Choroid plexus epithelial cell (primary cell): ENCODE measurements around the gene ASAP3.

ENCODE experiments used
- DNase-seq: peaks from one replicate; pipeline ENCODE4 v3.0.0-alpha.2; 2010; ENCODE audit warnings: low read depth
- H3K4me3 ChIP-seq: 2 replicates; pipeline ENCODE4 v1.5.1; 2011; ENCODE audit warnings: low read depth, mild to moderate bottlenecking, control low read depth, low read length, moderate library complexity
- TF ChIP-seq, protein P1 (sequence below): conservative IDR thresholded peaks from 2 replicates; pipeline ENCODE4 v1.5.1; 2011; ENCODE audit warnings: low read depth, mild to moderate bottlenecking, control low read depth, inconsistent platforms, low read length, moderate library complexity

The ASAP3 gene

DNA sequence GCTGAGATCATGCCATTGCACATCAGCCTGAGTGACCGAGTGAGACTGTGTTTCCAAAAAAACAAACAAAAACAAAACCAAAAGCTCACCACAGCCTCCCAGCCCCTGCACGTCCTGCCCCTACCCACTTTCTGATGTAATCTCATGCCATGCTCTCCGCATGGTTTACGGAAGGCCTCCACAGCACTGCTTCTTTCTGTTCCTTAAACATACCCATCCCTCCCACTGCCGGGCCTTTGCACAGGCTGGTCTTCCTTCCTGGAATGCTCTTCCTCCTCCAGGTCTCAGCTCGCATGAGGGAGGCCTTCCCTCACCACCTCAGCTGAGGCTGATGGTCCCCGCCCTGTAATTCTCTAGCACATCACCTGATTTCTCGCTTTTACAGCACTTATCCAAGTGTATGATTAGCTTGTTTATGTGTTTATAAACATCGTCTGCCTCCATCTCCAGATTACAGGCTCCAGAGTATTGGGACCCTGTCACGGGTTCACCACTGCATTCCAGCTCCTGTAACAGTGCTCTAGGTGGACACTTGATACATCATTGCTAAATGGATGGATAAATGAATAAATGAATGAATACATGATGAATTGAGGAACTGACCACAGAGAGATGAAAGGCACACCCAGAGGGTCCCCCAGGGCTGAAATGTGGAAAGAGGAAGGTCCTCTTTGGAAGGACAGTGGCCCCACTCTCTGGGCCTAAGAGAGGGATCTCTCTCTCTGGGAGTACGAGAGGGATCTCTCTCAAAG, 81.5 kb downstream of the ASAP3 start:
- TF ChIP-seq, protein P1, sequence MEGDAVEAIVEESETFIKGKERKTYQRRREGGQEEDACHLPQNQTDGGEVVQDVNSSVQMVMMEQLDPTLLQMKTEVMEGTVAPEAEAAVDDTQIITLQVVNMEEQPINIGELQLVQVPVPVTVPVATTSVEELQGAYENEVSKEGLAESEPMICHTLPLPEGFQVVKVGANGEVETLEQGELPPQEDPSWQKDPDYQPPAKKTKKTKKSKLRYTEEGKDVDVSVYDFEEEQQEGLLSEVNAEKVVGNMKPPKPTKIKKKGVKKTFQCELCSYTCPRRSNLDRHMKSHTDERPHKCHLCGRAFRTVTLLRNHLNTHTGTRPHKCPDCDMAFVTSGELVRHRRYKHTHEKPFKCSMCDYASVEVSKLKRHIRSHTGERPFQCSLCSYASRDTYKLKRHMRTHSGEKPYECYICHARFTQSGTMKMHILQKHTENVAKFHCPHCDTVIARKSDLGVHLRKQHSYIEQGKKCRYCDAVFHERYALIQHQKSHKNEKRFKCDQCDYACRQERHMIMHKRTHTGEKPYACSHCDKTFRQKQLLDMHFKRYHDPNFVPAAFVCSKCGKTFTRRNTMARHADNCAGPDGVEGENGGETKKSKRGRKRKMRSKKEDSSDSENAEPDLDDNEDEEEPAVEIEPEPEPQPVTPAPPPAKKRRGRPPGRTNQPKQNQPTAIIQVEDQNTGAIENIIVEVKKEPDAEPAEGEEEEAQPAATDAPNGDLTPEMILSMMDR = no peak
- no peak overlapping the region for H3K4me3 ChIP-seq
- DNase-seq = peak; percentile 26

DNA sequence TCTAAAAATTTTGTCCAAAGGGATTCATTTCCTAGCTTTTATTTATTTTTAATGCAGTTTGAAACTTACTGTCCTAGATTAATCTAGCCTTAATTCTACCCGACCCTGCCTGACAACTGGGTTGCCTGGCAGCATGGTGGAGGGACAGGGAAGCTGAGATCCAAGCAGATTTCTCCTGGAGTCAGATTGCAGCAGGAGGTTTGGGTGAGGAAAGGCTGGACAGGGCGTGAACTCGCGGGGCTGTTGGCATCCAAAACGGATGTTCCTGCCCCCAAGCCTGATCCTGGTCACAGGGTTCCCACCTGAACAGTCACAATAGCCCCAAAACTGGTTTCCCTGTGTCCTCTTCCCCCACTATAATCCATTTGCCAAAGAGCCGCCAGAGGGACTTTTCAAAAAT, 82.7 kb downstream of the ASAP3 start:
- no peak for DNase-seq
- H3K4me3 ChIP-seq = no peak overlapping the region
- TF ChIP-seq, protein P1 = no peak

DNA sequence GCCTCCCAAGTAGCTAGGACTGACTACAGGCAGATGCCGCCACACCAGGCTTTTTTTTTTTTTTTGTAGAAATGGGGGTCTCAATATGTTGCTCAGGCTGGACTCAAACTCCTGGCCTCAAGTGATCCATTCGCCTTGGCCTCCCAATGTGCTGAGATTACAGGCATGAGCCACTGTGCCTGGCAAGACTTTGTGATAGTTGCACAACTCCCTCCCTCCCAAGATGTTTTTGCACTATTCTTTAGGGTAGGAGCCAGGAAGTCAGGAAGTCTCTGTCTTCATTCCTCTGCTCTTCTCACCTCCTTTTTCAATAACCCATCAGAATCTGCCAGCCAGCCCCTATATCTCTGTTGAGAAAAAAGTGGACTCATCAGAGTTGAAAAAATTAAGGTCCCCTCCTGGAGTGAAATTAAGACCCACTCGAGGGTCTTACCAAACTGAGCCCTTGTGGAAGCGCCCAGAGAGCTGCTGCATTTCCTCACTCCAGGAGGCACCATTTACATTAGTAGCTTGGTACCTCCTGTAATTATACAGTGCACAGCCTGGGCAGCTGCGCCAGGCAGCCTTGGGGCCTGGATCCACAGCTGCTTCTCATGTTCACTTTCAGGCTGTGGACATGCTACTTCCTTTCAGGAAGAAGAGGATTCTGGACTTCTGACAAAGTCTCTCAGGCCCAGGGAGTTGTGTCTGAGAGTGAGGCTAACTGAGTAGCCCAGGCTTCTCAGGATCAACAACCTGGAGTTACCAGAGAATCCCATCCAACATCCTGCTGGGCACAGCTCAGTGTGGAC, 83.5 kb downstream of the ASAP3 start:
- DNase-seq = peak; percentile 76
- H3K4me3 ChIP-seq = no peak overlapping the region
- TF ChIP-seq, protein P1 = no peak

DNA sequence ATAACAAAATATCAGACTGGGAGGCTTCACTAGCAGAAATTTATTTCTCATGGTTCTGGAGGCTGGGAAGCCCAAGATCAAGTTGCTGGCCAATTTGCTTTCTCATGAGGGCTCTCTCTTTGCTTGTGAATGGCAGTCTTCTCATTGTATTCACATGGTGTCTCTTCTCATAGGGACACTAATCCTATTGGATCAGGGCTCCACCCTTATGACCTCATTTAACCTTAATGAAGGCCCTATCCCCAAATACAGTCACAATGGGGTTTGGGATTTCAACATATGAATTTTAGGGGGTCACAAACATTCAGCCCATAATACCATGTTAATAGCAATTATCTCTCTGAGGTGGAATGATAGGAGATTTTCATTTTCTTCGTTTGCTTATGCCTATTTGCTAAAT, 84.8 kb downstream of the ASAP3 start:
- no peak for DNase-seq
- H3K4me3 ChIP-seq = no peak overlapping the region
- TF ChIP-seq, protein P1 = no peak

DNA sequence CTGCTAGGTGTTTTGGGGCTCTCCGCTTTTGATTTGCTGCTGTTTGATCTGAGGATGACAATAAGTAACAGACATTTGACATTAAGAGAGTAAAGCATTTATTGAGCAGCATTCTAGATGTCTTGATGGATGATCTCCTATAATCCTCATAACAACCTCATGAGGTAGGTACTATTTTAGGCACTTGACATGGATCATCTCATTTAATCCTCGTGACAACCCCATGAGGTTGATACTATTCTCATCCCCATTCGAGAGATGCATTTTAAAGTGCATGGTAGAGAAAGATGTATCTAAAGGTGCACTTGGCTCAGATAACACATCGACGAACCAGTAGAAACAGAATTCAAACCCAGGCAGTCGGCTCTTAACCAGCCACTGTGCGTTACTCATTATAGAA, 86.1 kb downstream of the ASAP3 start:
- H3K4me3 ChIP-seq = no peak overlapping the region
- DNase-seq = no peak
- TF ChIP-seq, protein P1 = no peak

DNA sequence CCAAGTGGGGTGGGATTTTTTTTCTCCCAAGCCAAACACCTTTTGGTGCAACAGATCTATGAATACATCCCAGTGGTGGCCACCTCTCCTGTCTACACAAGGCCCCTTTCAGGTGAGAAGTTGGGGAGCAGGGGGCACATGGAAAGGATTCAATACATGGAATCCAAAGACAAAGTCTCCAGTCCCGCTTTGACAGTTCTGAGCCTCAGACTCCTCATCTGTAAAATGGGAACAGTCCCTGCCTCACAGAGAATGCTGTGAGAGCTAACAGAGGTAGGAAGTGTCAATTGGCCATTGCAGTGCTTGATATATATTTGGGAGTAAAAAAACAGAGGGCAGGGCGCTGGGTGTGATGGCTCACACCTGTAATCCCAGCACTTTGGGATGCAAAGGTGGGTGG, 87.6 kb downstream of the ASAP3 start:
- TF ChIP-seq, protein P1 = no peak
- DNase-seq = no peak

More for the DNA sequence above, 87.6 kb downstream of the ASAP3 start:
- no peak overlapping the region for H3K4me3 ChIP-seq
